CD4-positive, alpha-beta T cell (primary cell): ENCODE measurements around the gene CCDC12. TPM values are rescaled to one million over a fixed set of nuclear protein-coding genes. Genes with fewer than 3 reads are reported as not detected.

Experiments used
- ATAC-seq: fragments of 200-7000 bp; cut with Tn5 transposase; one replicate; pipeline ENCODE4 v1.10.0; 2022; ENCODE audit warnings: mild to moderate bottlenecking; ENCODE audit not compliant: poor library complexity
- CTCF ChIA-PET: fragments of 350-600 bp; sonication (Branson Sonifier 250); formaldehyde crosslinking; loops from one replicate; lab custom pipeline; 2021; ENCODE audit warnings: antibody characterized with exemption, inconsistent platforms; lab: Charles Lee
- POLR2A ChIA-PET: fragments of 350-600 bp; sonication (Branson Sonifier 250); formaldehyde crosslinking; loops from one replicate; lab custom pipeline; 2021; ENCODE audit warnings: antibody characterized with exemption, inconsistent platforms; lab: Charles Lee
- DNase-seq, 14 experiments: peaks; one replicate each; pipeline ENCODE4 v3.0.0-alpha.2; 2013 to 2020; ENCODE audit warnings: mixed read lengths in 2 of 14
- H3K27ac ChIP-seq, 2 donors: one replicate each; pipeline versions ENCODE4 v1.5.1 to v1.7.0; 2013; ENCODE audit warnings: low read length in 2 of 2, low read depth in 1 of 2, mild to moderate bottlenecking in 1 of 2
- H3K27me3 ChIP-seq, 2 experiments: 1 replicate in 1 of 2; 2 replicates in 1 of 2; pipeline versions ENCODE4 v1.6.1 to v1.7.0; 2013; ENCODE audit warnings: low read length in 2 of 2, control low read depth in 1 of 2, mild to moderate bottlenecking in 1 of 2, moderate library complexity in 1 of 2; ENCODE audit not compliant: insufficient read depth in 2 of 2, control insufficient read depth in 1 of 2
- H3K36me3 ChIP-seq: one replicate; pipeline ENCODE4 v1.6.1; 2013; ENCODE audit warnings: low read length, control low read depth; ENCODE audit not compliant: insufficient read depth
- H3K4me1 ChIP-seq: one replicate; pipeline ENCODE4 v1.6.1; 2013; ENCODE audit warnings: low read length, control low read depth; ENCODE audit not compliant: insufficient read depth
- H3K4me3 ChIP-seq: one replicate; pipeline ENCODE4 v1.5.1; 2013; ENCODE audit warnings: mild to moderate bottlenecking, low read length, moderate library complexity
- H3K9me3 ChIP-seq, 2 experiments: 1 replicate in 1 of 2; 2 replicates in 1 of 2; pipeline versions ENCODE4 v1.6.1 to v1.7.0; 2013; ENCODE audit warnings: low read length in 2 of 2, mild to moderate bottlenecking in 2 of 2, control low read depth in 1 of 2, moderate library complexity in 1 of 2; ENCODE audit not compliant: control insufficient read depth in 1 of 2, insufficient read depth in 1 of 2
- H3K27ac Mint-ChIP-seq: one replicate; pipeline ENCODE4 v1.8.0; 2020; ENCODE audit warnings: mixed read lengths
- H3K27me3 Mint-ChIP-seq: one replicate; pipeline ENCODE4 v1.8.0; 2021; ENCODE audit warnings: mixed read lengths
- H3K36me3 Mint-ChIP-seq: one replicate; pipeline ENCODE4 v1.8.0; 2021; ENCODE audit warnings: low read depth, mixed read lengths
- H3K4me1 Mint-ChIP-seq: one replicate; pipeline ENCODE4 v1.8.0; 2021; ENCODE audit warnings: low read depth, mixed read lengths
- H3K4me3 Mint-ChIP-seq: one replicate; pipeline ENCODE4 v1.8.0; 2020; ENCODE audit warnings: mild to moderate bottlenecking, mixed read lengths
- H3K9me3 Mint-ChIP-seq: one replicate; pipeline ENCODE4 v1.8.0; 2020; ENCODE audit warnings: mixed read lengths
- CTCF ChIP-seq: fragments of 200-600 bp; IDR thresholded peaks from one replicate; pipeline ENCODE4 v1.8.0; 2022; ENCODE audit warnings: antibody characterized with exemption, mild to moderate bottlenecking
- intact Hi-C, 2 experiments: fragments of 100-400 bp; cut with DNase I in 1 of 2; cut with micrococcal nuclease in 1 of 2; formaldehyde crosslinking; loops; one replicate each; pipeline versions ENCODE4 v1.15.1 to v1.9.0; 2023 to 2025; cut with DNase I, micrococcal nuclease
- total RNA-seq, 174 experiments: library from RNA in 2 of 174; stranded (reverse) in 2 of 174; gene quantifications; one replicate each; pipeline ENCODE4 v1.2.3 and lab custom pipeline; 2021 to 2026

Gene CCDC12
- total RNA-seq, 2 experiments from 2014 or later = 57.5 to 59.5 TPM

GRCh38 chr3:46946856-46947545 is 29.5 kb downstream of the CCDC12 start:
- ChIA-PET CTCF (interaction anchor here (1.1 to 2.6 kb wide), 9 partner anchors 12 to 51 kb away, joined by 3 to 11 read pairs (median 6); partner anchors contain the start of genes CCDC12 and NBEAL2), POLR2A (interaction anchor here (0.6 to 2.2 kb wide), 5 partner anchors 15 to 40 kb away, joined by 3 to 10 read pairs (median 4); partner anchors contain the start of genes CCDC12 and NBEAL2)
- Mint-ChIP-seq H3K27ac (peak overlapping the region; percentile 92), H3K9me3 (no peaks in the 10 kb centered on the region), H3K4me3 (peak overlapping the region; percentile 59), H3K27me3 (no peaks in the 10 kb centered on the region), H3K36me3 (peaks cover 37% of the 10 kb centered on the region), H3K4me1 (peaks cover 79% of the 10 kb centered on the region)
- no peak for TF ChIP-seq CTCF
- Histone ChIP-seq H3K9me3 (no peaks in the 10 kb centered on the region), H3K36me3 (peaks cover 29% of the 10 kb centered on the region), H3K27me3 (no peaks in the 10 kb centered on the region), H3K27ac (peak overlapping the region; percentile 64 to 86), H3K4me1 (peaks cover 88% of the 10 kb centered on the region), H3K4me3 (peak overlapping the region; percentile 1)
- intact Hi-C loops = loop anchor here in 1 of 2 experiments (10.0 kb wide), 1 partner anchor 108 kb away; no protein-coding TSS in a partner anchor
- peak; percentile 41 for ATAC-seq
- DNase-seq = peak; percentile 38 to 89 (median 72)

GRCh38 chr3:46946416-46946815 is 30.1 kb downstream of the CCDC12 start:
- H3K4me3 ChIP-seq = no peak overlapping the region
- Mint-ChIP-seq H3K36me3 (peaks cover 43% of the 10 kb centered on the region), H3K4me1 (peaks cover 75% of the 10 kb centered on the region), H3K27me3 (no peaks in the 10 kb centered on the region), H3K27ac (peak overlapping the region; percentile 92), H3K4me3 (no peak overlapping the region), H3K9me3 (no peaks in the 10 kb centered on the region)
- no peaks in the 10 kb centered on the region for H3K27me3 ChIP-seq
- CTCF ChIA-PET = interaction anchor here (1.5 to 2.2 kb wide), 4 partner anchors 23 to 37 kb away, joined by 4 to 11 read pairs (median 6); partner anchors contain the start of genes CCDC12 and NBEAL2
- POLR2A ChIA-PET = interaction anchor here (0.8 to 2.2 kb wide), 3 partner anchors 15 to 34 kb away, joined by 3 to 10 read pairs (median 4); partner anchors contain the start of genes CCDC12 and NBEAL2
- TF ChIP-seq CTCF = no peak
- H3K36me3 ChIP-seq = peaks cover 31% of the 10 kb centered on the region
- DNase-seq = no peak
- H3K4me1 ChIP-seq = peaks cover 85% of the 10 kb centered on the region
- ATAC-seq = no peak
- intact Hi-C loops = loop anchor here in 1 of 2 experiments (10.0 kb wide), 1 partner anchor 108 kb away; no protein-coding TSS in a partner anchor
- peak overlapping the region; percentile 64 to 86 for H3K27ac ChIP-seq
- no peaks in the 10 kb centered on the region for H3K9me3 ChIP-seq

- no peak overlapping the region for H3K4me3 Mint-ChIP-seq
- POLR2A ChIA-PET = interaction anchor here (1.8 kb wide), 1 partner anchor 36 kb away, joined by 6 read pairs; the partner anchor contains the start of gene NBEAL2
- H3K4me1 Mint-ChIP-seq = peaks cover 65% of the 10 kb centered on the region
- no peaks in the 10 kb centered on the region for H3K9me3 Mint-ChIP-seq
- DNase-seq = no peak
- no peak overlapping the region for H3K27ac ChIP-seq
- TF ChIP-seq CTCF = no peak
- ATAC-seq = no peak
- no peaks in the 10 kb centered on the region for H3K27me3 Mint-ChIP-seq
- intact Hi-C loops = loop anchor here in 1 of 2 experiments (10.0 kb wide), 1 partner anchor 111 kb away; no protein-coding TSS in a partner anchor
- H3K4me3 ChIP-seq = no peak overlapping the region
- no peaks in the 10 kb centered on the region for H3K9me3 ChIP-seq
- CTCF ChIA-PET = no interaction called here
- peaks cover 73% of the 10 kb centered on the region for H3K4me1 ChIP-seq
- H3K27ac Mint-ChIP-seq = peak overlapping the region; percentile 92
- H3K27me3 ChIP-seq = no peaks in the 10 kb centered on the region
- peaks cover 50% of the 10 kb centered on the region for H3K36me3 ChIP-seq
- peaks cover 61% of the 10 kb centered on the region for H3K36me3 Mint-ChIP-seq
These were observed 32.4 kb downstream of the CCDC12 start for GRCh38 chr3:46944191-46944590.
